Epithelial cell of esophagus (primary cell): ENCODE results near the gene S100A10.

Source experiments
- DNase-seq: peaks from one replicate; pipeline ENCODE4 v3.0.0; 2010; ENCODE audit warnings: low read depth
- H3K4me3 ChIP-seq: 2 replicates; pipeline ENCODE4 v1.5.1; 2011; ENCODE audit warnings: mild to moderate bottlenecking, low read length, control low read depth
- CTCF ChIP-seq: IDR thresholded peaks from 2 replicates; pipeline ENCODE4 v1.5.1; 2011; ENCODE audit warnings: low read depth, mild to moderate bottlenecking, low read length, control low read depth, inconsistent platforms; ENCODE audit not compliant: insufficient read depth; ENCODE audit errors: missing control alignments

Gene S100A10

DNA sequence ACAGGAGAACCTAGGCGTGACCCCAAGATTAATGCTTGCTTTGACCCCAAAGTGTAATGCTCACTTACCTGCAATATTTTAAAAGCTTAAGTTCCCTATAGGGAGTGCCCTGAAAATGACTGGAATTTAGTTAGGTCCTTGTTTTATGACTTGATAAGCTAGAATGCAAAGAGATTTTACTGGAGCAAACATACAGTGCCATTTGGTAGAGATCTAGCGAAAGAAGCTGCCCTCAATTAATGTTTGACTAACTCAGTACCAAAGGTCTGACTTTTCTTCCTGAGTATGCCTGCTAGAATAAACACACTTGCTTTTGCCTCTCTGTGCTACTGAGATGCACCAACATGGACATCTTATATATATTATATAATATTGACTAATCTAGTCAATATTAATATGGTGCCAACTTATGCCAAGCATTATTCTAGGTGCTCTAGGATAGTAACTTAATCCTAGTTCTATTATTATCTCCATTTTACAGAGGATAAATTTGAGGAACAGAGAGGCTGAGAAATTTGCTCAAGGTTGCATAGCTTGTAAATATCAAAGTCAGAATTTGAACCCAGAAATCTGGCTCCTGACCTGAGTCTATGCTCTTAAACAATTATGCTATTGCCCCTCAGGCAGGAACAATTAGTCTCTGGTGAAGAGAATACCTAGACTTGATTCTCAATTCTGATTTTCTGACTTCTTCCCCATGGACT lies 18.2 kb downstream of the S100A10 start:
- no peak for TF ChIP-seq CTCF
- H3K4me3 ChIP-seq: no peak overlapping the region
- no peak for DNase-seq

GRCh38 chr1:151972542-151973248 lies 21.0 kb downstream of the S100A10 start:
- peak; percentile 94 for DNase-seq
- TF ChIP-seq CTCF: no peak
- no peak overlapping the region for H3K4me3 ChIP-seq

- H3K4me3 ChIP-seq: no peak overlapping the region
- no peak for TF ChIP-seq CTCF
- peak; percentile 75 for DNase-seq
These were observed 23.0 kb downstream of the S100A10 start for GRCh38 chr1:151970626-151971025.

DNA sequence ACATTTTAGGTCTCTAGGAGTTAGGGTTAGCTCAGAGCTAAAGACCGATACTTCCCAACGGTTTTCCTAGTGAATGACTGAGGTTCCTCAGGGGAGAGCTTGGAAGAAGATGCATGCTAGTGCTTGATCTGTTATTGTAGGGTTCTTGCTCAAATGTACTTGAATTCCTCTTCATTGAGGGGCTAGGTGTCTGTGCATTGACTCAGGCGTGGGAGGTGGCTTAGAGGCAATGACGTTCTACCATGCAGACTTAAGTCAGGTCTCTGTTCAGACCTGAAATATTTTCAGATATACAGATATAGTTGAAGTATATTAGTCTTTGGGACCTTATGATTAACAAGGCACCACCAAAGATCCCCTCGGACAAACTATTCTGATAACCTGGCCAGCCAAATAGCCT lies 23.5 kb downstream of the S100A10 start:
- peak; percentile 77 for DNase-seq
- H3K4me3 ChIP-seq: no peak overlapping the region
- TF ChIP-seq CTCF: no peak

DNA sequence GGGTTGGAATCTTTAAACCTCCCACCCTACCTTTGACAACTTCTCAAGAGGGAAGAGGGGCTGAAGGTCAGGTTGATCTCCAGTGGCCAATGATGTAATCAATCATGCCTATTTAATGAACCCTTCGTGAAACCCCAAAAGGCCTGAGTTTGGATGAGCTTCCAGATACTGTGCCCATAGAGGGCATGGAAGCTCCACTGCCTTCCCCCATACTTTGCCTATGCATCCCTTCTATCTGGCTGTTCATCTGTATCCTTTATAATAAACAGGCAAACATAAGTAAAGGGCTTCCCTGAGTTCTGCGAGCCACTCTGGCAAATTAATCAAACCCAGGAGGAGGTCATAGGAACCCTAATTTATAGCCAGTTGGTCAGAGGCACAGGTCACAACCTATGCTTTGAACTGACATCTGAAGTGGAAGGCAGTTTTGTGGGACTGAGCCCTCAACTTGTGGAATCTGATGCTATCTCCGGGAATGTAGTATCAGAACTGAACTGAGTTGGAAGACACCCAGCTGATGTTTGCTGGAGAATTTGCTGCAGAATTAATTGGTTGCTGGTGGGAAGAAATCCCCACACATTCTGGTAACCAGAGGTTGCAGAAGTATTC lies 24.8 kb downstream of the S100A10 start:
- TF ChIP-seq CTCF: no peak
- DNase-seq: no peak
- no peak overlapping the region for H3K4me3 ChIP-seq

GRCh38 chr1:151968058-151968457 lies 25.6 kb downstream of the S100A10 start:
- H3K4me3 ChIP-seq: no peak overlapping the region
- DNase-seq: peak; percentile 72
- peak; percentile 92 for TF ChIP-seq CTCF
